Measurements from ENCODE around the gene HABP4.

Gene HABP4

GRCh38 chr9:96493757-96494156 lies 43.8 kb downstream of the HABP4 start:
- no peak overlapping the region for H3K4me3 ChIP-seq (ENCODE audit: low read length)
- H3K27ac ChIP-seq (ENCODE audit: low read length), result no peak overlapping the region
- H3K9ac ChIP-seq (ENCODE audit: low read depth, low read length), result peak overlapping the region; percentile 29; the same call in 1 of the 2 replicates
- peaks cover 4% of the 10 kb centered on the region; the same call in 1 of the 2 replicates for H3K4me1 ChIP-seq (ENCODE audit: insufficient read depth, low read length)
- H3K36me3 ChIP-seq (ENCODE audit: insufficient read depth, low read depth, low read length), result peaks cover 34% of the 10 kb centered on the region
- no peaks in the 10 kb centered on the region for H3K9me3 ChIP-seq (ENCODE audit: insufficient read depth, low read depth, low read length)
- H3K27me3 ChIP-seq (ENCODE audit: insufficient read depth, low read length), result no peaks in the 10 kb centered on the region

- H3K36me3 ChIP-seq (ENCODE audit: insufficient read depth, low read depth, low read length), result peaks cover 29% of the 10 kb centered on the region
- no peak overlapping the region for H3K27ac ChIP-seq (ENCODE audit: low read length)
- no peaks in the 10 kb centered on the region for H3K9me3 ChIP-seq (ENCODE audit: insufficient read depth, low read depth, low read length)
- peak overlapping the region; percentile 29; the same call in 1 of the 2 replicates for H3K9ac ChIP-seq (ENCODE audit: low read depth, low read length)
- H3K4me1 ChIP-seq (ENCODE audit: insufficient read depth, low read length), result peaks cover 4% of the 10 kb centered on the region; the same call in 1 of the 2 replicates
- no peaks in the 10 kb centered on the region for H3K27me3 ChIP-seq (ENCODE audit: insufficient read depth, low read length)
- H3K4me3 ChIP-seq (ENCODE audit: low read length), result no peak overlapping the region
These were observed 44.3 kb downstream of the HABP4 start for GRCh38 chr9:96494215-96494800.

GRCh38 chr9:96495341-96495740 lies 45.4 kb downstream of the HABP4 start:
- no peak overlapping the region for H3K4me3 ChIP-seq (ENCODE audit: low read length)
- H3K27ac ChIP-seq (ENCODE audit: low read length), result no peak overlapping the region

GRCh38 chr9:96496368-96497116 lies 46.6 kb downstream of the HABP4 start:
- no peaks in the 10 kb centered on the region for H3K27me3 ChIP-seq (ENCODE audit: insufficient read depth, low read length)
- H3K4me1 ChIP-seq (ENCODE audit: insufficient read depth, low read length), result peaks cover 4% of the 10 kb centered on the region; the same call in 1 of the 2 replicates
- no peak overlapping the region for H3K27ac ChIP-seq (ENCODE audit: low read length)

More at GRCh38 chr9:96495341-96495740, 45.4 kb downstream of the HABP4 start:
- peaks cover 4% of the 10 kb centered on the region; the same call in 1 of the 2 replicates for H3K4me1 ChIP-seq (ENCODE audit: insufficient read depth, low read length)
- no peaks in the 10 kb centered on the region for H3K27me3 ChIP-seq (ENCODE audit: insufficient read depth, low read length)
- peaks cover 19% of the 10 kb centered on the region for H3K36me3 ChIP-seq (ENCODE audit: insufficient read depth, low read depth, low read length)
- no peak overlapping the region for H3K9ac ChIP-seq (ENCODE audit: low read depth, low read length)
- no peaks in the 10 kb centered on the region for H3K9me3 ChIP-seq (ENCODE audit: insufficient read depth, low read depth, low read length)

GRCh38 chr9:96497117-96497399 lies 47.1 kb downstream of the HABP4 start:
- H3K36me3 ChIP-seq (ENCODE audit: insufficient read depth, low read depth, low read length), result peaks cover 4% of the 10 kb centered on the region; the same call in 1 of the 2 replicates
- H3K4me3 ChIP-seq (ENCODE audit: low read length), result no peak overlapping the region
- H3K9ac ChIP-seq (ENCODE audit: low read depth, low read length), result no peak overlapping the region
- no peaks in the 10 kb centered on the region for H3K27me3 ChIP-seq (ENCODE audit: insufficient read depth, low read length)
- peaks cover 4% of the 10 kb centered on the region; the same call in 1 of the 2 replicates for H3K4me1 ChIP-seq (ENCODE audit: insufficient read depth, low read length)
- H3K9me3 ChIP-seq (ENCODE audit: insufficient read depth, low read depth, low read length), result no peaks in the 10 kb centered on the region
- H3K27ac ChIP-seq (ENCODE audit: low read length), result no peak overlapping the region

More at GRCh38 chr9:96496368-96497116, 46.6 kb downstream of the HABP4 start:
- H3K4me3 ChIP-seq (ENCODE audit: low read length), result no peak overlapping the region
- H3K36me3 ChIP-seq (ENCODE audit: insufficient read depth, low read depth, low read length), result peaks cover 7% of the 10 kb centered on the region
- no peak overlapping the region for H3K9ac ChIP-seq (ENCODE audit: low read depth, low read length)
- no peaks in the 10 kb centered on the region for H3K9me3 ChIP-seq (ENCODE audit: insufficient read depth, low read depth, low read length)

GRCh38 chr9:96498796-96499195 lies 48.8 kb downstream of the HABP4 start:
- no peak overlapping the region for H3K27ac ChIP-seq (ENCODE audit: low read length)
- H3K9ac ChIP-seq (ENCODE audit: low read depth, low read length), result no peak overlapping the region

GRCh38 chr9:96499257-96499656 lies 49.3 kb downstream of the HABP4 start:
- H3K9me3 ChIP-seq (ENCODE audit: insufficient read depth, low read depth, low read length), result no peaks in the 10 kb centered on the region
- no peaks in the 10 kb centered on the region for H3K36me3 ChIP-seq (ENCODE audit: insufficient read depth, low read depth, low read length)
- no peak overlapping the region for H3K4me3 ChIP-seq (ENCODE audit: low read length)
- H3K9ac ChIP-seq (ENCODE audit: low read depth, low read length), result no peak overlapping the region
- no peak overlapping the region for H3K27ac ChIP-seq (ENCODE audit: low read length)
- peaks cover 12% of the 10 kb centered on the region for H3K4me1 ChIP-seq (ENCODE audit: insufficient read depth, low read length)
- H3K27me3 ChIP-seq (ENCODE audit: insufficient read depth, low read length), result no peaks in the 10 kb centered on the region

More at GRCh38 chr9:96498796-96499195, 48.8 kb downstream of the HABP4 start:
- Histone ChIP-seq H3K9me3 (ENCODE audit: insufficient read depth, low read depth, low read length) (no peaks in the 10 kb centered on the region), H3K4me3 (ENCODE audit: low read length) (no peak overlapping the region), H3K36me3 (ENCODE audit: insufficient read depth, low read depth, low read length) (no peaks in the 10 kb centered on the region), H3K27me3 (ENCODE audit: insufficient read depth, low read length) (no peaks in the 10 kb centered on the region), H3K4me1 (ENCODE audit: insufficient read depth, low read length) (peaks cover 15% of the 10 kb centered on the region)

GRCh38 chr9:96500696-96501632 lies 51.0 kb downstream of the HABP4 start:
- H3K9me3 ChIP-seq (ENCODE audit: insufficient read depth, low read depth, low read length), result no peaks in the 10 kb centered on the region

GRCh38 chr9:96501633-96502538 lies 51.9 kb downstream of the HABP4 start:
- H3K27ac ChIP-seq (ENCODE audit: low read length), result no peak overlapping the region
- no peaks in the 10 kb centered on the region for H3K36me3 ChIP-seq (ENCODE audit: insufficient read depth, low read depth, low read length)
- no peak overlapping the region for H3K9ac ChIP-seq (ENCODE audit: low read depth, low read length)
- peaks cover 11% of the 10 kb centered on the region for H3K4me1 ChIP-seq (ENCODE audit: insufficient read depth, low read length)
- no peaks in the 10 kb centered on the region for H3K27me3 ChIP-seq (ENCODE audit: insufficient read depth, low read length)
- H3K9me3 ChIP-seq (ENCODE audit: insufficient read depth, low read depth, low read length), result no peaks in the 10 kb centered on the region
- no peak overlapping the region for H3K4me3 ChIP-seq (ENCODE audit: low read length)

More at GRCh38 chr9:96500696-96501632, 51.0 kb downstream of the HABP4 start:
- Histone ChIP-seq H3K9ac (ENCODE audit: low read depth, low read length) (no peak overlapping the region), H3K4me3 (ENCODE audit: low read length) (no peak overlapping the region), H3K27ac (ENCODE audit: low read length) (no peak overlapping the region), H3K4me1 (ENCODE audit: insufficient read depth, low read length) (peaks cover 11% of the 10 kb centered on the region), H3K36me3 (ENCODE audit: insufficient read depth, low read depth, low read length) (no peaks in the 10 kb centered on the region), H3K27me3 (ENCODE audit: insufficient read depth, low read length) (no peaks in the 10 kb centered on the region)

GRCh38 chr9:96502539-96503373 lies 52.8 kb downstream of the HABP4 start:
- no peaks in the 10 kb centered on the region for H3K9me3 ChIP-seq (ENCODE audit: insufficient read depth, low read depth, low read length)
- no peaks in the 10 kb centered on the region for H3K36me3 ChIP-seq (ENCODE audit: insufficient read depth, low read depth, low read length)
- H3K9ac ChIP-seq (ENCODE audit: low read depth, low read length), result no peak overlapping the region
- peak overlapping the region; percentile 43 for H3K27ac ChIP-seq (ENCODE audit: low read length)
- H3K4me1 ChIP-seq (ENCODE audit: insufficient read depth, low read length), result peaks cover 11% of the 10 kb centered on the region
- no peak overlapping the region for H3K4me3 ChIP-seq (ENCODE audit: low read length)
- no peaks in the 10 kb centered on the region for H3K27me3 ChIP-seq (ENCODE audit: insufficient read depth, low read length)

Data from iPS-20b (cell line).